Smooth muscle cell (in vitro differentiated cells): Measurements from ENCODE around the gene GNAT2. TPM values are rescaled to one million over a fixed set of nuclear protein-coding genes. Genes with fewer than 3 reads are reported as not detected.

Experiments
- DNase-seq: peaks from one replicate; lab custom pipeline; 2025; ENCODE audit not compliant: unreplicated experiment; lab: John Stamatoyannopoulos, UW
- H2AFZ ChIP-seq: fragments of 200-600 bp; sonication (generic); 2 replicates; pipeline ENCODE4 v1.6.0; 2016; ENCODE audit warnings: antibody characterized with exemption, low read depth, mild to moderate bottlenecking
- H3F3A ChIP-seq: fragments of 200-600 bp; sonication (generic); 2 replicates; pipeline ENCODE4 v1.6.0; 2017; ENCODE audit warnings: antibody characterized with exemption, low read depth
- H3K27ac ChIP-seq: fragments of 200-600 bp; sonication (generic); 2 replicates; pipeline ENCODE4 v1.5.1; 2016; ENCODE audit warnings: low read depth, mild to moderate bottlenecking
- H3K27me3 ChIP-seq: fragments of 200-600 bp; sonication (generic); 2 replicates; pipeline ENCODE4 v1.6.1; 2016; ENCODE audit warnings: low read depth, mild to moderate bottlenecking
- H3K36me3 ChIP-seq: fragments of 200-600 bp; sonication (generic); 2 replicates; pipeline ENCODE4 v1.5.1; 2016; ENCODE audit warnings: low read depth
- H3K4me1 ChIP-seq: fragments of 200-600 bp; sonication (generic); 2 replicates; pipeline ENCODE4 v1.5.1; 2016; ENCODE audit warnings: low read depth
- H3K4me2 ChIP-seq: fragments of 200-600 bp; sonication (generic); 2 replicates; pipeline ENCODE4 v1.6.0; 2016; ENCODE audit warnings: mild to moderate bottlenecking
- H3K4me3 ChIP-seq: fragments of 200-600 bp; sonication (generic); 2 replicates; pipeline ENCODE4 v1.5.1; 2016; ENCODE audit warnings: mild to moderate bottlenecking
- H3K79me2 ChIP-seq: fragments of 200-600 bp; sonication (generic); 2 replicates; pipeline ENCODE4 v1.6.0; 2016; ENCODE audit warnings: low read depth, mild to moderate bottlenecking
- H3K9ac ChIP-seq: fragments of 200-600 bp; sonication (generic); 2 replicates; pipeline ENCODE4 v1.6.0; 2016; ENCODE audit warnings: low read depth
- H3K9me3 ChIP-seq: fragments of 200-600 bp; sonication (generic); replicated peaks from 2 replicates; pipeline ENCODE4 v1.5.1; 2016; ENCODE audit warnings: low read depth
- H4K20me1 ChIP-seq: fragments of 200-600 bp; sonication (generic); 2 replicates; pipeline ENCODE4 v1.6.0; 2016; ENCODE audit warnings: low read depth
- WGBS: methylation state at CpG from one replicate; pipeline ENCODE4 v1.1.7; 2016; ENCODE audit warnings: low lambda C conversion rate; 5-methylcytosine and 5-hydroxymethylcytosine counted together
- polyA plus RNA-seq: library from polyadenylated mRNA; unstranded; fragments of >200 nt; fragmentation: Nextera tagmentation; extraction: Ambion mirVana; gene quantifications from 2 replicates; pipeline ENCODE4 v1.2.1, GENCODE V29; 2016
- total RNA-seq: library from RNA; depleted of rRNA; stranded (reverse); fragments of >200 nt; gene quantifications from 2 replicates; pipeline ENCODE4 v1.2.3, GENCODE V29; 2014
- TF ChIP-seq, protein P1 (sequence below): fragments of 200-600 bp; sonication (generic); IDR thresholded peaks from 2 replicates; pipeline ENCODE4 v1.5.1; 2017; ENCODE audit warnings: borderline replicate concordance, mild to moderate bottlenecking, antibody characterized with exemption; ENCODE audit not compliant: insufficient read depth, poor library complexity, severe bottlenecking

Gene GNAT2
- total and polyA plus RNA-seq, 2 experiments from 2014 or later: not detected

DNA sequence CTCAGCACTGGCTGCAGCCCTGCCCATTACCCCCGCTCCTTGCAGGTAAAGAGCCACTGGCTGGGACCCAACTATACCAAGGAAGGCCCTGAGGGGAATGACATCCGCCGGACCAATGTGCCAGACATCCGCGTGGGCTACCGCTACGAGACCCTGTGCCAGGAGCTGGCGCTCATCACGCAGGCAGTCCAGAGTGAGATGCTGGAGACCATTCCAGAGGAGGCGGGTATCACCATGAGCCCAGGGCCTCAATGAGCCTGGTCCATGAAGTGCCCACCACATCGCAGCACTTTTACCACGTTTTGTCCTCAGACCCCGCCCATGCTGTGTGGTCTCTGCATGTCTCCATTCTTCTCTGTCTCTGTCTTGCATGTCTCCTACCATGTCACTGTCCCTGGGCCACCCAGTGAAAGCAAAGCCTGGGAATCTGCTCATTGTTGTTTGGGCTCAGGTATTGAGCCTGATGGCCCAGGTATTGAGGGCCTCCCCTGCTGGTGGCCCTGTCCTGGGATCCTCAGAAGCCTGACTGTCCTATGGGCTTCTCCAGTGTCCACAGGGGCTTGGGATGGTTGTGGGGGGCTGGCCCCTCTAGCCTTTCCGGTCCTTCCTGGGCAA lies 11.6 kb upstream of the GNAT2 start:
- Histone ChIP-seq H3K4me3 (no peak overlapping the region), H3K9ac (no peak overlapping the region), H3K4me2 (no peak overlapping the region), H3K27me3 (no peaks in the 10 kb centered on the region), H3K4me1 (peaks cover 2% of the 10 kb centered on the region), H3F3A (no peaks in the 10 kb centered on the region), H3K9me3 (no peaks in the 10 kb centered on the region), H2AFZ (no peak overlapping the region), H4K20me1 (peaks cover 8% of the 10 kb centered on the region), H3K36me3 (no peaks in the 10 kb centered on the region), H3K79me2 (no peaks in the 10 kb centered on the region), H3K27ac (no peak overlapping the region)
- 98% methylated on average over 14 of the region's 14 CpGs for WGBS
- no peak for DNase-seq
- TF ChIP-seq, protein P1, sequence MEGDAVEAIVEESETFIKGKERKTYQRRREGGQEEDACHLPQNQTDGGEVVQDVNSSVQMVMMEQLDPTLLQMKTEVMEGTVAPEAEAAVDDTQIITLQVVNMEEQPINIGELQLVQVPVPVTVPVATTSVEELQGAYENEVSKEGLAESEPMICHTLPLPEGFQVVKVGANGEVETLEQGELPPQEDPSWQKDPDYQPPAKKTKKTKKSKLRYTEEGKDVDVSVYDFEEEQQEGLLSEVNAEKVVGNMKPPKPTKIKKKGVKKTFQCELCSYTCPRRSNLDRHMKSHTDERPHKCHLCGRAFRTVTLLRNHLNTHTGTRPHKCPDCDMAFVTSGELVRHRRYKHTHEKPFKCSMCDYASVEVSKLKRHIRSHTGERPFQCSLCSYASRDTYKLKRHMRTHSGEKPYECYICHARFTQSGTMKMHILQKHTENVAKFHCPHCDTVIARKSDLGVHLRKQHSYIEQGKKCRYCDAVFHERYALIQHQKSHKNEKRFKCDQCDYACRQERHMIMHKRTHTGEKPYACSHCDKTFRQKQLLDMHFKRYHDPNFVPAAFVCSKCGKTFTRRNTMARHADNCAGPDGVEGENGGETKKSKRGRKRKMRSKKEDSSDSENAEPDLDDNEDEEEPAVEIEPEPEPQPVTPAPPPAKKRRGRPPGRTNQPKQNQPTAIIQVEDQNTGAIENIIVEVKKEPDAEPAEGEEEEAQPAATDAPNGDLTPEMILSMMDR: no peak

DNA sequence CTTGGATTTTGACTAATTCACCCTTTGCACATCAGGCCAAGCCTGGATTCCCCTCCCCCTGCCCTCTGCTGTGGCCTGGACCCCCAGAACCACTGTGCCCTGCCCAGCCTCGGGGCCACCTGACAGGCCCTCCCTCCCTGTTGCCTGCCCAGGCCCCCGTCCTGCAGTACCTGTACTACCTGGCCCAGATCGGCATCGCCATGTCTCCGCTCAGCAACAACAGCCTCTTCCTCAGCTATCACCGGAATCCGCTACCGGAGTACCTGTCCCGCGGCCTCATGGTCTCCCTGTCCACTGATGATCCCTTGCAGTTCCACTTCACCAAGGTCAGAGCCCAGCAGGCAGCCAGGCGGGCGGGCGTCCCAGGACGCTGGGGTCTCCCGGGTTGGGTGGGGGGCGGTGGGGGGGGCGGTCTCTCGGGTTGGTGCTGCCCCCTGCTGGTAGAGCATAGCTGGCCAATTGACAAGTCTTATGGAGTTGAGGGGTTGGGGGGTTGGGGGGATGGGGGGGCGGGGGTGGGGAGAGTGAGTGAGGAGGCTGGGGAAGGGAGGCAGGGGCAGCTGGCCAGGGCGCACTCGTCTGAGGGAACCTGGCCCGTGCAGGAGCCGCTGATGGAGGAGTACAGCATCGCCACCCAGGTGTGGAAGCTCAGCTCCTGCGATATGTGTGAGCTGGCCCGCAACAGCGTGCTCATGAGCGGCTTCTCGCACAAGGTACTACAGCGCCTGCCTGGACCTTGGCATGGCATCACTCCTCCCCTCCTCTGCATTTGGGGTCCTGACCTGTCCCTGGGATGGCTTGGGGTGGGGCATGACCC lies 10.9 kb upstream of the GNAT2 start:
- Histone ChIP-seq H3K4me2 (no peak overlapping the region), H4K20me1 (peaks cover 16% of the 10 kb centered on the region)
- 81% methylated on average over 28 of the region's 30 CpGs for WGBS

DNA sequence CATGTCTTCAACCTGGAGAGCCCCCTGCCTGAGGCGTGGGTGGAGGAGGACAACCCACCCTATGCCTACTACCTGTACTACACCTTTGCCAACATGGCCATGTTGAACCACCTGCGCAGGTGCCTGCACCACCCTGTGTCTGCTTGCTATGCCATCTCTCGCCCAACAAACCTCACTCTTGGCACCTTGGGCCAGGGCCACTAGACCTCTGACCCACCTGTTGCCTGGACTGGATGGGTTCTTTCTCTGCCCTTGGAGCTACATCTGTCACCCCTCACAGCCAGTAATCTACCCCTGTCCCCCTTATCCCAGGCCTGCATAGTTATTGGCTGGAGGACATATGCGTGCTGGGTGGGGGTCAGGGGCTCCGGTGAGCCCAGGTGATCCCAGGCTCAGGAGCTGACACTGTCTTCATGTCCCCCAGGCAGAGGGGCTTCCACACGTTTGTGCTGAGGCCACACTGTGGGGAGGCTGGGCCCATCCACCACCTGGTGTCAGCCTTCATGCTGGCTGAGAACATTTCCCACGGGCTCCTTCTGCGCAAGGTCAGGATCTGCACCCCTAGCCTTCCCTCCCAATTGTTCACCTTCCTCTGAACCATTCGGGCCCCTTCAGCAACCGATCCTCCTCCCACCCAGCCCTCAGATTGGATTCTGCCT lies 10.1 kb upstream of the GNAT2 start:
- no peak overlapping the region for H3K4me3 ChIP-seq
- 97% methylated on average over 10 of the region's 10 CpGs for WGBS
- DNase-seq: no peak

More for the DNA sequence above, 10.9 kb upstream of the GNAT2 start:
- Histone ChIP-seq H3K27ac (no peak overlapping the region), H3K79me2 (peaks cover 2% of the 10 kb centered on the region), H3K9ac (no peak overlapping the region), H2AFZ (no peak overlapping the region), H3K27me3 (no peaks in the 10 kb centered on the region), H3F3A (no peaks in the 10 kb centered on the region), H3K4me1 (no peaks in the 10 kb centered on the region), H3K9me3 (no peaks in the 10 kb centered on the region), H3K4me3 (no peak overlapping the region), H3K36me3 (no peaks in the 10 kb centered on the region)
- no peak for DNase-seq
- TF ChIP-seq, protein P1: peak; percentile 57

More for the DNA sequence above, 10.1 kb upstream of the GNAT2 start:
- TF ChIP-seq, protein P1: no peak
- Histone ChIP-seq H3K4me2 (no peak overlapping the region), H3K9me3 (no peaks in the 10 kb centered on the region), H3K4me1 (no peaks in the 10 kb centered on the region), H3K9ac (no peak overlapping the region), H3K36me3 (no peaks in the 10 kb centered on the region), H2AFZ (no peak overlapping the region), H3K27ac (no peak overlapping the region), H3K27me3 (no peaks in the 10 kb centered on the region), H3K79me2 (peaks cover 10% of the 10 kb centered on the region), H3F3A (no peaks in the 10 kb centered on the region), H4K20me1 (peaks cover 23% of the 10 kb centered on the region)
